Endodermal cell (in vitro differentiated cells): ENCODE data around the gene ZSCAN9. TPM values are rescaled to one million over a fixed set of nuclear protein-coding genes. Genes with fewer than 3 reads are reported as not detected.
A peak's percentile ranks its signal among the peaks of the same experiment; 100 is the strongest.

Experiments used
- DNase-seq: peaks from one replicate; pipeline ENCODE4 v3.0.0-alpha.2; 2017
- H3K27ac ChIP-seq: 2 replicates; pipeline ENCODE4 v1.5.1; 2013; ENCODE audit warnings: mild to moderate bottlenecking, low read depth, low read length, moderate library complexity
- H3K27me3 ChIP-seq: 2 replicates; pipeline ENCODE4 v1.6.1; 2013; ENCODE audit warnings: mild to moderate bottlenecking, low read length, moderate library complexity; ENCODE audit not compliant: insufficient read depth, control insufficient read depth, poor library complexity, severe bottlenecking
- H3K36me3 ChIP-seq: 2 replicates; pipeline ENCODE4 v1.7.0; 2013; ENCODE audit warnings: mild to moderate bottlenecking, low read length, moderate library complexity; ENCODE audit not compliant: control insufficient read depth, insufficient read depth
- H3K4me1 ChIP-seq: one replicate; pipeline ENCODE4 v1.7.0; 2013; ENCODE audit warnings: low read length; ENCODE audit not compliant: control insufficient read depth, insufficient read depth
- H3K4me3 ChIP-seq: 2 replicates; pipeline ENCODE4 v1.5.1; 2013; ENCODE audit warnings: mild to moderate bottlenecking, low read length, moderate library complexity
- H3K9ac ChIP-seq: 2 replicates; pipeline ENCODE4 v1.6.1; 2013; ENCODE audit warnings: mild to moderate bottlenecking, low read length, moderate library complexity; ENCODE audit not compliant: poor library complexity, severe bottlenecking; ENCODE audit errors: extremely low read depth
- H3K9me3 ChIP-seq: 2 replicates; pipeline ENCODE4 v1.6.1; 2013; ENCODE audit warnings: mild to moderate bottlenecking, low read length, moderate library complexity; ENCODE audit not compliant: control insufficient read depth
- H3K27ac Mint-ChIP-seq: 2 replicates; pipeline ENCODE4 v1.8.0; 2020; ENCODE audit warnings: mixed read lengths
- H3K27me3 Mint-ChIP-seq: 2 replicates; pipeline ENCODE4 v1.8.0; 2021; ENCODE audit warnings: mild to moderate bottlenecking, mixed read lengths; ENCODE audit not compliant: insufficient read depth
- H3K36me3 Mint-ChIP-seq: 2 replicates; pipeline ENCODE4 v1.8.0; 2020; ENCODE audit warnings: low read depth, mixed read lengths
- H3K4me1 Mint-ChIP-seq: 2 replicates; pipeline ENCODE4 v1.8.0; 2020; ENCODE audit warnings: mixed read lengths
- H3K4me3 Mint-ChIP-seq: 2 replicates; pipeline ENCODE4 v1.8.0; 2020; ENCODE audit warnings: mild to moderate bottlenecking, moderate library complexity, mixed read lengths
- H3K9me3 Mint-ChIP-seq: 2 replicates; pipeline ENCODE4 v1.8.0; 2020; ENCODE audit warnings: mild to moderate bottlenecking, mixed read lengths
- CTCF ChIP-seq: fragments of 200-600 bp; sonication (generic); conservative IDR thresholded peaks from 2 replicates; pipeline ENCODE4 v1.5.0; 2021; ENCODE audit warnings: antibody characterized with exemption, mild to moderate bottlenecking
- WGBS, 2 experiments: methylation state at CpG; one replicate each; pipeline versions ENCODE4 v1.1.5 to v1.1.7; 2013; ENCODE audit warnings: missing lambda C conversion rate in 2 of 2, mixed read lengths in 1 of 2; ENCODE audit not compliant: insufficient coverage in 1 of 2, insufficient read length in 1 of 2; 5-methylcytosine and 5-hydroxymethylcytosine counted together
- long read RNA-seq, 4 experiments: library from polyadenylated mRNA in 2 of 4; library from RNA in 1 of 4; library from capped mRNA in 1 of 4; stranded (forward) in 3 of 4; unstranded in 1 of 4; transcript quantifications; one replicate each; pipeline ENCODE4 v2.0.0, GENCODE V29; 2020 to 2021; ENCODE audit warnings: inconsistent platforms in 1 of 4
- polyA plus RNA-seq, 2 experiments: library from polyadenylated mRNA; stranded (reverse); fragments of 50-300 nt; gene quantifications; one replicate each; pipeline ENCODE4 v1.2.3, GENCODE V29; 2013
- total RNA-seq, 2 donors: library from RNA; stranded (reverse); fragmentation: NEBNext Ultra II Directional in 1 of 2; extraction: Animal tissue kit (Norgen Biotek cat#: 25700) in 1 of 2; gene quantifications; 2 replicates in 1 of 2; 3 replicates in 1 of 2; pipeline ENCODE4 v1.2.1, GENCODE V29; 2021

Gene ZSCAN9
- 10 to 100 TPM; 23.1 to 32.1 TPM for total RNA-seq
- polyA plus RNA-seq (2013, experiment 1 of 2), result 33.4 TPM
- 29.1 TPM for polyA plus RNA-seq (2013, experiment 2 of 2)
- long read RNA-seq, experiment 1, partial matches to known transcripts, result 0 of 4 reads
- long read RNA-seq, experiment 1, other reads (novel, unspliced or antisense), result 2 of 4 reads
- long read RNA-seq, experiment 2, transcript ZSCAN9-201 (4 exons, 1,621 nt), result major isoform, 5 of 18 reads
- long read RNA-seq, experiment 2, partial matches to known transcripts, result 3 of 18 reads
- long read RNA-seq, experiment 2, other reads (novel, unspliced or antisense), result 3 of 18 reads
- long read RNA-seq, experiment 3, transcript ZSCAN9-207 (4 exons, 1,601 nt), result minor isoform, 16 of 84 reads
- long read RNA-seq, experiment 3, transcript ZSCAN9-201 (4 exons, 1,621 nt), result major isoform, 29 of 84 reads
- long read RNA-seq, experiment 3, transcript ZSCAN9-204 (3 exons, 2,062 nt), result minor isoform, 10 of 84 reads
- long read RNA-seq, experiment 3, partial matches to known transcripts, result 8 of 84 reads
- long read RNA-seq, experiment 3, other reads (novel, unspliced or antisense), result 14 of 84 reads
- long read RNA-seq, experiment 4, transcript ZSCAN9-207 (4 exons, 1,601 nt), result major isoform, 14 of 45 reads
- long read RNA-seq, experiment 4, transcript ZSCAN9-201 (4 exons, 1,621 nt), result minor isoform, 9 of 45 reads
- long read RNA-seq, experiment 4, partial matches to known transcripts, result 10 of 45 reads
- long read RNA-seq, experiment 4, other reads (novel, unspliced or antisense), result 8 of 45 reads

GRCh38 chr6:28225056-28225834 is at the start of gene ZSCAN9:
ZSCAN9 (plus strand) TSS chr6:28225275; CDS start chr6:28227085, 1,810 bp downstream.
- TF ChIP-seq CTCF, result no peak
- Mint-ChIP-seq H3K4me3 (peak within 1 kb of the TSS; percentile 94), H3K36me3 (peaks cover 30% of the 10 kb centered on the region), H3K27ac (peak within 1 kb of the TSS; percentile 91), H3K9me3 (peaks cover 5% of the 10 kb centered on the region), H3K27me3 (peaks cover 40% of the 10 kb centered on the region), H3K4me1 (peaks cover 3% of the 10 kb centered on the region)
- peak; percentile 93 for DNase-seq
- WGBS, 2 experiments, result 1 to 2% methylated on average over 7 to 43 of the region's 45 CpGs
- peak within 1 kb of the TSS; percentile 89 for H3K27ac ChIP-seq
- peaks cover 37% of the 10 kb centered on the region for H3K27me3 ChIP-seq
- H3K36me3 ChIP-seq, result peaks cover 34% of the 10 kb centered on the region
- H3K9ac ChIP-seq, result peak within 1 kb of the TSS; percentile 65
- peak within 1 kb of the TSS; percentile 96 for H3K4me3 ChIP-seq
- H3K4me1 ChIP-seq, result no peaks in the 10 kb centered on the region
- H3K9me3 ChIP-seq, result peaks cover 1% of the 10 kb centered on the region

- peaks cover 21% of the 10 kb centered on the region for H3K9me3 ChIP-seq
- no peaks in the 10 kb centered on the region for H3K36me3 ChIP-seq
- DNase-seq, result no peak
- H3K4me1 Mint-ChIP-seq, result peaks cover 2% of the 10 kb centered on the region
- peaks cover 30% of the 10 kb centered on the region for H3K27me3 ChIP-seq
- no peak overlapping the region for H3K27ac Mint-ChIP-seq
- peaks cover 35% of the 10 kb centered on the region for H3K9me3 Mint-ChIP-seq
- no peaks in the 10 kb centered on the region for H3K4me1 ChIP-seq
- H3K36me3 Mint-ChIP-seq, result no peaks in the 10 kb centered on the region
- no peak overlapping the region for H3K27ac ChIP-seq
- H3K4me3 ChIP-seq, result no peak overlapping the region
- 86% methylated on average over 1 of the region's 1 CpG; no CpG with 5 or more reads in 1 of the 2 experiments for WGBS, 2 experiments
- no peak overlapping the region for H3K4me3 Mint-ChIP-seq
- no peak for TF ChIP-seq CTCF
- H3K27me3 Mint-ChIP-seq, result peaks cover 76% of the 10 kb centered on the region
- H3K9ac ChIP-seq, result no peak overlapping the region
These were observed 48.7 kb upstream of the ZSCAN9 start for GRCh38 chr6:28176373-28176772.

- Mint-ChIP-seq H3K9me3 (peaks cover 32% of the 10 kb centered on the region), H3K4me3 (no peak overlapping the region), H3K27ac (no peak overlapping the region), H3K36me3 (no peaks in the 10 kb centered on the region), H3K27me3 (peaks cover 60% of the 10 kb centered on the region), H3K4me1 (no peaks in the 10 kb centered on the region)
- peaks cover 14% of the 10 kb centered on the region for H3K9me3 ChIP-seq
- WGBS, 2 experiments, result 57 to 75% methylated on average over 1 of the region's 1 CpG
- no peak overlapping the region for H3K27ac ChIP-seq
- H3K36me3 ChIP-seq, result no peaks in the 10 kb centered on the region
- H3K9ac ChIP-seq, result no peak overlapping the region
- no peak for TF ChIP-seq CTCF
- no peak overlapping the region for H3K4me3 ChIP-seq
- no peaks in the 10 kb centered on the region for H3K4me1 ChIP-seq
- no peak for DNase-seq
- H3K27me3 ChIP-seq, result peaks cover 23% of the 10 kb centered on the region
These were observed 42.8 kb upstream of the ZSCAN9 start for GRCh38 chr6:28182255-28182654.
